NCI-H2107 (cell line): ENCODE results near the gene THRB.
A peak's percentile ranks its signal among the peaks of the same experiment; 100 is the strongest.

Experiments
- DNase-seq: peaks from one replicate; lab custom pipeline; 2025; lab: John Stamatoyannopoulos, UW

The THRB gene

DNA sequence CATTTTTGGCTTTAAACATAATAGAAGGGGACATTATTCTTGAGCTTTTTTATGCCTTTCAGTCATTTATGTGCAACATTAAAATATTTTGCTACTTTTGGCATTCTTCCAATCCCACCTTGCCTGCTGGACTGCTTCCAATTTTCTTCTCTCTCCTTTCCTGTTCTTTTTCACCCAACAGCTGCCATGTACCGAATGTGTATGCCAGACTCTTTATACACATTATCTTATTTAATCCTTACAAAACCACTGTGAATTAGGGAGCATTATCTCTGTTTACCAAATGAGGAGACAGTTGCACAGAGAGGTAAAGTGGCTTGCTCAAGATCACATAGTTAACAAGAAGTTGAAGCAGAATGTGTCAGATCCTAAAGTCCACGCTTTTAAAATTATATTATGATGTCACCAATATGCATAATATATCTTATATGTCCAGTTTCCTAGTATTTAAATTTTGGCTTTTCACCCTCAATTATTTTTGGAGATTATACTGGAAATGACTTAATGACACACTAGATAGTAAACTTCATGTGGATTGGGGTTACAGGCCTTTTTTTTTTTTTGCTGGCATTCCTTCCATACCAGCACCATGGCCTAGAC is 231.5 kb downstream of the THRB start:
- no peak for DNase-seq

GRCh38 chr3:24261521-24261920 is 233.1 kb downstream of the THRB start:
- DNase-seq: no peak

GRCh38 chr3:24259901-24260512 is 234.6 kb downstream of the THRB start:
- no peak for DNase-seq

- no peak for DNase-seq
Measured at GRCh38 chr3:24258727-24259600, 235.7 kb downstream of the THRB start.

DNA sequence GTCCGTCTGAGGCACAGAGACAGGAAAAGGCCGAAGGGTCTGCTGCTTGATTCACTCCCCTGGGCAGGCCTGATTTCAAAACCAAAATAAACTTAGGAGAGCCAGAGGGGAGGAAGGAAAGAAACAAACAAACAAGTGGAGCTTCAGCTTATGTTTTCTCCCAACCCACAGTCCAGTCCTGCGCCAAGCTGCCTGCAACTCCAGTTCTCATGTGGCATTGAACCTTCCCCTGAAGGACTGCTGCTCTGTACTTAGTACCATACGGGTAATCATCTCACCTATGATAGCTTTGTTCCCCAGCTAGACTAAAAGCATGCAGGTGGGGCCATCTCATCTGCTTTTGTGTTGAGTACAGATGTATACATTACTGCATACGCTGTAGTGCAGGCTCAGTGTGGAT is 236.4 kb downstream of the THRB start:
- no peak for DNase-seq

DNA sequence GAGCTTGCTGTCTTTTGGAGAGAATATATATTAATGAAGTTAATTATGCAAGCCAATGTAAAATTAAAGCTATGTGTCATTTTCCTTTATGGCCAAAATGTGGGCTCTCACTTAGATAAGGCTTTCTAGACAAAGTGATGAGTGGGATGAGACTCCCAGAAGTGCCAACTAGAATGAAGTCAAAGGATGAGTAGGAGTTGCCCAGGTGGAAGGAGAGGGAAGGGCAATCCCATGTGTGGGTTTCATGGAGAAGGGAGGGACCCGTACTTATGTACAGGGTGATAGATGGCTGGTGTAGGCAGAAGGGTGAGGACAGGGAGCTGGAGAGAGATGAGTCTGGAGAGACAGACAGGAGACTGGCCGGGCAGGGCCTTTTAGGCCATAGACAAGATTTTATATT is 239.2 kb downstream of the THRB start:
- DNase-seq: no peak

DNA sequence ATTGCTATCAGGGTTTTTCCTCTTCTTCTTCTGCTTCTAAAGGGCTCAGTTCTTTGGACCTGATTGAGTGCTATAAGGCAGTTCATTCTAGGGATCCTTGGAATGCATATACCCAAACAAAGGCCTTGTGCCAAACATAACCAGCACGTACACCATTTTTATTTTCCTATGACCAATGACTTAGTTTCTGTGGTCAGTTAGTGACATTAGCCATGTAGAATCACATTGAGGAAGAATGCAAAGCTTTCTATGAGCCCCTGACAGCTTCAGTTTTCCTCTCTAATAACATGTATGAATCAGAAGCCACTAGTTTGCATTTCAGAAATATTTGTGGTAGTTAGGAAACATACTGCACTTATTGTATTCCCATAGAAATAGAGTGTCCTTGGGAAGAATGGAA is 240.0 kb downstream of the THRB start:
- no peak for DNase-seq

DNA sequence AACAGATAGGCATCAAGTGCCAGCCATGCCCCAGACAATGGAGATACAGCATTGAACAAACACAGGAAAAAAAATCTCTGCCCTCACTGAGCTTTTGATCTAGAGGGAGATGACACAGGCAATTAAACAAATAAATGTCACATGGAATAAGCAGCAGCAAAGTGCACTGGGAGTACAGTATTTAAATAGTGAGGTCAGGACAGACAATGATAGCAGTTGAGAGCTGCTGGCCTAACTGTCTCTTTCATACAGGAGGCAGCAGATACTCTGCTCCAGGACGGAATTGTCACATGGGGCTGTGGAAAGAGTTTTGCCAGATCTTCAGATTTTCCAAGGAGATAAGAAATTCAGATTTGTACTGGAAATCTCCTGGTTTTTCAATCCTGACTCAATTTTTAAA is 241.3 kb downstream of the THRB start:
- DNase-seq: no peak

DNA sequence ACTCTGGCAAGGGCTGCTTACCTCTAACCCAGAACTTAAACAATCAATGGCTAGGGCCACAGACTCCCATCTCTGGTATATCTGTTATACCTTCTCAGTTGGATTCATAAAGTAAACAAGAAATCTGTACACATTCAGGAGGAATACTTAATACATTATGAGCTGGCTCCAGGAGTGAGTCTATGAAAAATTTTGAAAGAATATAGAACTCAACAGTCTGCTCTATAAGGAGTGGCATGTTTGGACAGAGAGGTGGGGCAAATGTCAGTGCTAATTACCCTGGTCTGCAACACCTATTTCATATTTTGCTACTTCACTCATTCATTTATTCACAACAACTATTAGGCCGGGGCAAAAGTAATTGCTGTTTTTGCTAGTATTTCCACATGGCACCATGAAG is 245.1 kb downstream of the THRB start:
- DNase-seq: no peak

GRCh38 chr3:24245056-24245455 is 249.6 kb downstream of the THRB start:
- no peak for DNase-seq

GRCh38 chr3:24244491-24244890 is 250.2 kb downstream of the THRB start:
- no peak for DNase-seq

GRCh38 chr3:24242012-24242698 is 252.5 kb downstream of the THRB start:
- DNase-seq: no peak

- no peak for DNase-seq
Measured at GRCh38 chr3:24240306-24240705, 254.3 kb downstream of the THRB start.

- DNase-seq: peak; percentile 10
Measured at GRCh38 chr3:24237971-24238706, 256.5 kb downstream of the THRB start.

GRCh38 chr3:24235121-24235520 is 259.5 kb downstream of the THRB start:
- no peak for DNase-seq

- no peak for DNase-seq
Measured at GRCh38 chr3:24232784-24233183, 261.9 kb downstream of the THRB start.

- DNase-seq: no peak
Measured at GRCh38 chr3:24229468-24230221, 265.0 kb downstream of the THRB start.

- no peak for DNase-seq
Measured at GRCh38 chr3:24227635-24228034, 267.0 kb downstream of the THRB start.

GRCh38 chr3:24226397-24226796 is 268.3 kb downstream of the THRB start:
- no peak for DNase-seq

DNA sequence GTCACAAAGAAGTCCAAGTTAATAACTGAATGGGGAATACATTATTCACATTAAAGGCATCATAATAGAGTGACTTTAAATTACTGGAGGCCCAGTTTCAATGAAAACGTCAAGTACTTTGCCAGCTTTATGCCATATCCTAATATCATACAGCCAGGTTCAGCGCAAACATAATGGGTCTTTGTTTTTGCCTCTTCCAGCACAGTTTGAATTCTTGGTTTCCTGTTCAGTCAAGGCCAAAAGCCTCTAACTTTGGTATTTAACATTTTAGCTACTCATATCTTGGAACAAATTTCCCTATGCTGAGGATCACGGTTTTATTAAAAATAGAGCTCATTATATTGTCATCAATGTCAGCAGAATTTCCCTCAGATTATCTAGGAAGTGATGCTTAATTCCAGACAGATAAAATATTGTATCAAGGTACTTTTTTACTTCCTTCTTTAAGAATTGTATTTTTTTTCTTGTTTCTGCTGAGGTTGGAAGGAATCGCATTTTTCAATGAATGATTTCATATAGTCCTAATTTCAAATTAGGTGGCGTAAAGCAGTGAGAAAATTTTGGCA is 269.2 kb downstream of the THRB start:
- DNase-seq: no peak
